Chondrocyte (in vitro differentiated cells): ENCODE measurements around the gene SUSD2. TPM values are rescaled to one million over a fixed set of nuclear protein-coding genes. Genes with fewer than 3 reads are reported as not detected.

Source experiments
- DNase-seq: peaks from one replicate; pipeline ENCODE4 v3.0.0; 2021; ENCODE audit warnings: mixed read lengths, low spot score
- H3K27ac Mint-ChIP-seq: one replicate; pipeline ENCODE4 v1.8.0; 2021; ENCODE audit warnings: mild to moderate bottlenecking, moderate library complexity, mixed read lengths; ENCODE audit not compliant: unreplicated experiment
- H3K27me3 Mint-ChIP-seq: 2 replicates; pipeline ENCODE4 v1.8.0; 2021; ENCODE audit warnings: low read depth, mixed read lengths
- H3K36me3 Mint-ChIP-seq: 2 replicates; pipeline ENCODE4 v1.8.0; 2021; ENCODE audit warnings: low read depth, mixed read lengths
- H3K4me1 Mint-ChIP-seq: 2 replicates; pipeline ENCODE4 v1.8.0; 2021; ENCODE audit warnings: low read depth, mild to moderate bottlenecking, mixed read lengths
- H3K4me3 Mint-ChIP-seq: one replicate; pipeline ENCODE4 v1.8.0; 2021; ENCODE audit warnings: mild to moderate bottlenecking, moderate library complexity, mixed read lengths; ENCODE audit not compliant: unreplicated experiment
- H3K9me3 Mint-ChIP-seq: 2 replicates; pipeline ENCODE4 v1.8.0; 2021; ENCODE audit warnings: low read depth, mixed read lengths
- CTCF ChIP-seq: fragments of 200-600 bp; sonication (generic); IDR thresholded peaks from 2 replicates; pipeline ENCODE4 v1.5.0; 2021; ENCODE audit warnings: antibody characterized with exemption, mild to moderate bottlenecking, moderate library complexity
- total RNA-seq: library from RNA; stranded (reverse); gene quantifications from 3 replicates; pipeline ENCODE4 v1.2.1, GENCODE V29; 2021

Gene SUSD2
- total RNA-seq, 1 donor from 2014 or later = 0.65 TPM

- TF ChIP-seq CTCF = no peak
- Mint-ChIP-seq H3K4me3 (no peak overlapping the region), H3K36me3 (peaks cover 2% of the 10 kb centered on the region), H3K9me3 (no peaks in the 10 kb centered on the region), H3K27ac (no peak overlapping the region), H3K4me1 (peaks cover 19% of the 10 kb centered on the region), H3K27me3 (no peaks in the 10 kb centered on the region)
- DNase-seq = no peak
Observed at GRCh38 chr22:24176630-24177029, 4.7 kb upstream of the SUSD2 start.

- no peaks in the 10 kb centered on the region for H3K27me3 Mint-ChIP-seq
- no peaks in the 10 kb centered on the region for H3K9me3 Mint-ChIP-seq
- no peak overlapping the region for H3K4me3 Mint-ChIP-seq
- no peak for TF ChIP-seq CTCF
- peaks cover 19% of the 10 kb centered on the region for H3K4me1 Mint-ChIP-seq
- no peak for DNase-seq
- no peaks in the 10 kb centered on the region for H3K36me3 Mint-ChIP-seq
- H3K27ac Mint-ChIP-seq = peak overlapping the region; percentile 32
Observed at GRCh38 chr22:24177045-24177444, 4.2 kb upstream of the SUSD2 start.

GRCh38 chr22:24177456-24177855, 3.8 kb upstream of the SUSD2 start:
- TF ChIP-seq CTCF = no peak
- Mint-ChIP-seq H3K27ac (peak overlapping the region; percentile 12), H3K4me1 (peaks cover 19% of the 10 kb centered on the region), H3K36me3 (no peaks in the 10 kb centered on the region), H3K9me3 (no peaks in the 10 kb centered on the region), H3K27me3 (no peaks in the 10 kb centered on the region), H3K4me3 (no peak overlapping the region)
- no peak for DNase-seq

GRCh38 chr22:24178021-24178431, 3.3 kb upstream of the SUSD2 start:
- Mint-ChIP-seq H3K9me3 (no peaks in the 10 kb centered on the region), H3K4me3 (no peak overlapping the region), H3K36me3 (no peaks in the 10 kb centered on the region), H3K27ac (no peak overlapping the region), H3K4me1 (peaks cover 19% of the 10 kb centered on the region), H3K27me3 (no peaks in the 10 kb centered on the region)
- DNase-seq = no peak
- no peak for TF ChIP-seq CTCF

- Mint-ChIP-seq H3K27ac (no peak overlapping the region), H3K36me3 (no peaks in the 10 kb centered on the region), H3K9me3 (no peaks in the 10 kb centered on the region), H3K4me1 (peaks cover 19% of the 10 kb centered on the region), H3K27me3 (no peaks in the 10 kb centered on the region), H3K4me3 (no peak overlapping the region)
- DNase-seq = no peak
- TF ChIP-seq CTCF = peak; percentile 67
Observed at GRCh38 chr22:24178502-24179440, 2.5 kb upstream of the SUSD2 start.
